Natural killer cell (primary cell): ENCODE results near the gene CERS3. TPM values are rescaled to one million over a fixed set of nuclear protein-coding genes. Genes with fewer than 3 reads are reported as not detected.
A peak's percentile ranks its signal among the peaks of the same experiment; 100 is the strongest.

Experiments
- ATAC-seq, 3 donors: fragments of 150-1000 bp in 2 of 3; fragments of 200-7000 bp in 1 of 3; cut with Tn5 transposase; 1 replicate in 1 of 3; 2 replicates in 2 of 3; pipeline ENCODE4 v1.10.0; 2021; ENCODE audit warnings: mild to moderate bottlenecking in 2 of 3, moderate library complexity in 2 of 3
- DNase-seq, 2 donors: peaks; one replicate each; pipeline versions ENCODE4 v3.0.0 to v3.0.0-alpha.2; 2013 to 2021; ENCODE audit warnings: mixed read lengths in 1 of 2
- H3K27ac ChIP-seq: one replicate; pipeline ENCODE4 v1.5.1; 2013; ENCODE audit warnings: mild to moderate bottlenecking, low read length
- H3K27me3 ChIP-seq: one replicate; pipeline ENCODE4 v1.6.1; 2013; ENCODE audit warnings: low read length; ENCODE audit not compliant: control insufficient read depth, insufficient read depth
- H3K36me3 ChIP-seq: one replicate; pipeline ENCODE4 v1.6.1; 2013; ENCODE audit warnings: low read length; ENCODE audit not compliant: control insufficient read depth, insufficient read depth
- H3K4me1 ChIP-seq: one replicate; pipeline ENCODE4 v1.6.1; 2013; ENCODE audit warnings: low read length; ENCODE audit not compliant: control insufficient read depth, insufficient read depth
- H3K4me3 ChIP-seq: one replicate; pipeline ENCODE4 v1.5.1; 2013; ENCODE audit warnings: low read length
- H3K9me3 ChIP-seq: one replicate; pipeline ENCODE4 v1.6.1; 2013; ENCODE audit warnings: low read length; ENCODE audit not compliant: control insufficient read depth, insufficient read depth
- H3K27ac Mint-ChIP-seq, 2 donors: one replicate each; pipeline ENCODE4 v1.8.0; 2022; ENCODE audit warnings: mild to moderate bottlenecking in 2 of 2, mixed read lengths in 2 of 2, moderate library complexity in 1 of 2
- H3K27me3 Mint-ChIP-seq, 2 donors: one replicate each; pipeline ENCODE4 v1.8.0; 2022; ENCODE audit warnings: low read depth in 2 of 2, mixed read lengths in 2 of 2
- H3K36me3 Mint-ChIP-seq: one replicate; pipeline ENCODE4 v1.8.0; 2022; ENCODE audit warnings: mixed read lengths
- H3K4me1 Mint-ChIP-seq, 2 donors: one replicate each; pipeline ENCODE4 v1.8.0; 2022; ENCODE audit warnings: mixed read lengths in 2 of 2
- H3K4me3 Mint-ChIP-seq: one replicate; pipeline ENCODE4 v1.8.0; 2022; ENCODE audit warnings: mild to moderate bottlenecking, moderate library complexity, mixed read lengths
- H3K9me3 Mint-ChIP-seq, 2 donors: one replicate each; pipeline ENCODE4 v1.8.0; 2022; ENCODE audit warnings: mixed read lengths in 2 of 2
- CTCF ChIP-seq: fragments of 200-600 bp; IDR thresholded peaks from one replicate; pipeline ENCODE4 v1.8.0; 2022; ENCODE audit warnings: antibody characterized with exemption
- WGBS: methylation state at CpG from one replicate; pipeline ENCODE4 v1.1.7; 2013; ENCODE audit warnings: missing lambda C conversion rate; ENCODE audit not compliant: insufficient coverage; 5-methylcytosine and 5-hydroxymethylcytosine counted together
- intact Hi-C: fragments of 100-400 bp; cut with micrococcal nuclease; formaldehyde crosslinking; loops from one replicate; pipeline ENCODE4 v1.14.2; 2022
- total RNA-seq, 4 donors: library from RNA; stranded (reverse); fragments of 120-200 nt in 1 of 4; gene quantifications; one replicate each; pipeline versions ENCODE4 v1.2.3 to v1.2.4, GENCODE V29; 2013 to 2022

The CERS3 gene
- total RNA-seq, 3 donors from 2014 or later (not counting 1 experiment from before 2014, with no cell fraction given) = 0.40 to 0.90 (median 0.48) TPM

- H3K4me1 ChIP-seq = no peaks in the 10 kb centered on the region
- no peaks in the 10 kb centered on the region for H3K27me3 ChIP-seq
- Mint-ChIP-seq H3K4me3 (no peak overlapping the region), H3K27ac (no peak overlapping the region), H3K36me3 (no peaks in the 10 kb centered on the region), H3K9me3 (peaks cover 0 to 2% of the 10 kb centered on the region in 2 donors), H3K4me1 (no peaks in the 10 kb centered on the region), H3K27me3 (peaks cover 4 to 12% of the 10 kb centered on the region in 2 donors)
- no peak for TF ChIP-seq CTCF
- H3K27ac ChIP-seq = no peak overlapping the region
- no peak for ATAC-seq
- 81% methylated on average over 6 of the region's 6 CpGs for WGBS
- no peaks in the 10 kb centered on the region for H3K36me3 ChIP-seq
- no peak overlapping the region for H3K4me3 ChIP-seq
- intact Hi-C loops = no loop called here
- no peak for DNase-seq
- H3K9me3 ChIP-seq = no peaks in the 10 kb centered on the region
These were observed 16.2 kb upstream of the CERS3 start for GRCh38 chr15:100544946-100545345.

DNA sequence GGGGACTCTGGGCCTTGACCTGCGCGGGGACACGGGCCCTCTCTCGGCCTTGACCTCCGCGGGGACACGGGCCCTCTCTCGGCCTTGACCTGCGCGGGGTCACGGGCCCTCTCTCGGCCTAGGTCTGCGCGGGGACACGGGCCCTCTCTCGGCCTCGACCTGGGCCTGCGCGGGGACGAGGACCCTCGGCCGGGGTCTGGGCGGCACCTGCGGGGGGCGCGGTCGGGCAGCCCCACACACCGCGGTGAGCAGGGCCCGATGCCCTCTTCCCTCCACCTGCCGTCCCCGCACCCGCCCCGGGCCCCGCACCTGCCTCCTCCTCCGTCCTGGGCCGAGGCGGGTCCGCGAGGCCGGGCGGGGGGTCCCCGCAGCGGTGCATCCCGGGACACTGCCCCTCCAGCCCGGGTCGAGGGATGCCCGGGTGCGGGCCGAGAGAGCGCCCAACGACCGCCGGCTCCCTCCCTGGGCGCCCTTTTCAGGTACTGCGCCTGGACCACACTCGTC lies 15.6 kb upstream of the CERS3 start:
- H3K27me3 ChIP-seq = no peaks in the 10 kb centered on the region
- no peaks in the 10 kb centered on the region for H3K36me3 ChIP-seq
- H3K27ac ChIP-seq = no peak overlapping the region
- WGBS = 52% methylated on average over 57 of the region's 57 CpGs
- no peaks in the 10 kb centered on the region for H3K9me3 ChIP-seq
- Mint-ChIP-seq H3K36me3 (peaks cover under 1% of the 10 kb centered on the region), H3K27me3 (peaks cover 4 to 18% of the 10 kb centered on the region in 2 donors), H3K4me3 (no peak overlapping the region), H3K27ac (no peak overlapping the region), H3K9me3 (peaks cover 0 to 2% of the 10 kb centered on the region in 2 donors), H3K4me1 (no peaks in the 10 kb centered on the region)
- no peak overlapping the region for H3K4me3 ChIP-seq
- intact Hi-C loops = no loop called here
- peak in 1 of 3 donors; percentile 48 for ATAC-seq
- H3K4me1 ChIP-seq = no peaks in the 10 kb centered on the region
- no peak for TF ChIP-seq CTCF
- DNase-seq = no peak

DNA sequence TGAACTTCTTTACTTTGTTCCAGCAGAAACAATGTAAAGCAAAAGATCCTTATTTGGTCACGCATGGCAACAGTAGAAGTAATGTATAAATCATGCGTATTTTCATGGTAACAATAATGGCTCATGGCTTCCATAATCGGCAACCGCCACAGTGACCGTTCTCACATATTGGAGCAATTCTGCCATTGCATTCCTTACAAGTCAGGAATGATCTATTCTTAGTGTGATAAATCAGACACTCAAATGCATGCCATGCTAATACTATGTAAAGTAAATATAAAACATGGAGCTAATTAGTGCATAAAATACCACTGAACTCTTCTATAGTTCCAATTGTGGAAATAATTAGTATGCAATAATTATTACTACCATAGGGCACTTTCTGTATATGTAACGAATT lies 13.5 kb upstream of the CERS3 start:
- H3K27ac ChIP-seq = no peak overlapping the region
- Mint-ChIP-seq H3K9me3 (peaks cover 5% of the 10 kb centered on the region in 2 donors), H3K4me3 (no peak overlapping the region), H3K27ac (no peak overlapping the region), H3K27me3 (peaks cover 4 to 26% of the 10 kb centered on the region in 2 donors), H3K36me3 (peaks cover 9% of the 10 kb centered on the region), H3K4me1 (no peaks in the 10 kb centered on the region)
- H3K27me3 ChIP-seq = no peaks in the 10 kb centered on the region
- intact Hi-C loops = no loop called here
- H3K9me3 ChIP-seq = peaks cover 5% of the 10 kb centered on the region
- H3K36me3 ChIP-seq = no peaks in the 10 kb centered on the region
- H3K4me3 ChIP-seq = no peak overlapping the region
- ATAC-seq (no peak), DNase-seq (no peak)
- no peak for TF ChIP-seq CTCF
- no peaks in the 10 kb centered on the region for H3K4me1 ChIP-seq
- WGBS = 96% methylated on average over 5 of the region's 6 CpGs

GRCh38 chr15:100537331-100537730 lies 8.6 kb upstream of the CERS3 start:
- H3K36me3 Mint-ChIP-seq = peaks cover 9% of the 10 kb centered on the region
- H3K27me3 ChIP-seq = no peaks in the 10 kb centered on the region
- peaks cover 6 to 33% of the 10 kb centered on the region in 2 donors for H3K27me3 Mint-ChIP-seq
- ATAC-seq (peak in 1 of 3 donors; percentile 50), DNase-seq (no peak)
- no peak overlapping the region for H3K4me3 Mint-ChIP-seq
- no peak overlapping the region for H3K27ac ChIP-seq
- no peak overlapping the region for H3K4me3 ChIP-seq
- peaks cover 5% of the 10 kb centered on the region in 2 donors for H3K9me3 Mint-ChIP-seq
- intact Hi-C loops = no loop called here
- 11% methylated on average over 1 of the region's 2 CpGs for WGBS
- H3K27ac Mint-ChIP-seq = no peak overlapping the region
- no peaks in the 10 kb centered on the region for H3K36me3 ChIP-seq
- no peaks in the 10 kb centered on the region for H3K4me1 ChIP-seq
- TF ChIP-seq CTCF = no peak
- peaks cover 5% of the 10 kb centered on the region for H3K9me3 ChIP-seq
- H3K4me1 Mint-ChIP-seq = no peaks in the 10 kb centered on the region
